Mesendoderm (in vitro differentiated cells): Measurements from ENCODE around the gene ADAM33.
A peak's percentile ranks its signal among the peaks of the same experiment; 100 is the strongest.

ENCODE experiments used
- DNase-seq: peaks from one replicate; pipeline ENCODE4 v3.0.0; 2013
- H2AK5ac ChIP-seq: 2 replicates; pipeline ENCODE4 v1.6.1; 2013; ENCODE audit warnings: low read length, inconsistent platforms
- H2BK120ac ChIP-seq: 2 replicates; pipeline ENCODE4 v1.6.1; 2013; ENCODE audit warnings: low read depth, mild to moderate bottlenecking, low read length, moderate library complexity, mixed read lengths
- H2BK15ac ChIP-seq: replicated peaks from 2 replicates; pipeline ENCODE4 v1.6.1; 2013; ENCODE audit warnings: low read depth, mild to moderate bottlenecking, moderate library complexity
- H2BK5ac ChIP-seq: 2 replicates; pipeline ENCODE4 v1.6.1; 2013; ENCODE audit warnings: low read length, inconsistent platforms
- H3K18ac ChIP-seq: 2 replicates; pipeline ENCODE4 v1.6.1; 2013; ENCODE audit warnings: mild to moderate bottlenecking, low read length, mixed read lengths
- H3K23ac ChIP-seq: one replicate; pipeline ENCODE4 v1.6.1; 2013; ENCODE audit warnings: low read length
- H3K27ac ChIP-seq: 2 replicates; pipeline ENCODE4 v1.5.1; 2013; ENCODE audit warnings: low read depth, mild to moderate bottlenecking, inconsistent platforms, low read length, moderate library complexity
- H3K27me3 ChIP-seq: 2 replicates; pipeline ENCODE4 v1.6.1; 2013; ENCODE audit warnings: low read length, control low read depth, mild to moderate bottlenecking, inconsistent platforms; ENCODE audit not compliant: insufficient read depth, poor library complexity
- H3K36me3 ChIP-seq: 2 replicates; pipeline ENCODE4 v1.6.1; 2013; ENCODE audit warnings: low read length, inconsistent platforms; ENCODE audit not compliant: control insufficient read depth, insufficient read depth
- H3K4ac ChIP-seq: one replicate; pipeline ENCODE4 v1.6.1; 2013; ENCODE audit warnings: low read depth, mild to moderate bottlenecking, low read length, moderate library complexity
- H3K4me1 ChIP-seq: 2 replicates; pipeline ENCODE4 v1.6.1; 2013; ENCODE audit warnings: low read depth, low read length, inconsistent platforms; ENCODE audit not compliant: control insufficient read depth
- H3K4me2 ChIP-seq: 2 replicates; pipeline ENCODE4 v1.6.1; 2013; ENCODE audit warnings: low read length
- H3K4me3 ChIP-seq: 2 replicates; pipeline ENCODE4 v1.5.1; 2013; ENCODE audit warnings: mild to moderate bottlenecking, low read length
- H3K56ac ChIP-seq: one replicate; pipeline ENCODE4 v1.6.1; 2013; ENCODE audit warnings: low read length
- H3K79me1 ChIP-seq: 2 replicates; pipeline ENCODE4 v1.6.1; 2013; ENCODE audit warnings: low read length, inconsistent platforms
- H3K79me2 ChIP-seq: 2 replicates; pipeline ENCODE4 v1.6.1; 2013; ENCODE audit warnings: mild to moderate bottlenecking, low read length; ENCODE audit not compliant: control insufficient read depth, insufficient read depth
- H3K9ac ChIP-seq: 2 replicates; pipeline ENCODE4 v1.6.1; 2013; ENCODE audit warnings: low read length, inconsistent platforms
- H4K5ac ChIP-seq: one replicate; pipeline ENCODE4 v1.6.1; 2013; ENCODE audit warnings: low read length
- H4K8ac ChIP-seq: one replicate; pipeline ENCODE4 v1.6.1; 2013; ENCODE audit warnings: low read depth, mild to moderate bottlenecking, control low read depth, low read length, moderate library complexity
- WGBS: extraction: QIAGEN DNeasy Blood & Tissue Kit; methylation state at CpG from one replicate; pipeline ENCODE4 v1.1.7; 2013; ENCODE audit warnings: low lambda C conversion rate, missing lambda C conversion rate; ENCODE audit not compliant: insufficient coverage; ENCODE audit errors: extremely low coverage; 5-methylcytosine and 5-hydroxymethylcytosine counted together

The ADAM33 gene

DNA sequence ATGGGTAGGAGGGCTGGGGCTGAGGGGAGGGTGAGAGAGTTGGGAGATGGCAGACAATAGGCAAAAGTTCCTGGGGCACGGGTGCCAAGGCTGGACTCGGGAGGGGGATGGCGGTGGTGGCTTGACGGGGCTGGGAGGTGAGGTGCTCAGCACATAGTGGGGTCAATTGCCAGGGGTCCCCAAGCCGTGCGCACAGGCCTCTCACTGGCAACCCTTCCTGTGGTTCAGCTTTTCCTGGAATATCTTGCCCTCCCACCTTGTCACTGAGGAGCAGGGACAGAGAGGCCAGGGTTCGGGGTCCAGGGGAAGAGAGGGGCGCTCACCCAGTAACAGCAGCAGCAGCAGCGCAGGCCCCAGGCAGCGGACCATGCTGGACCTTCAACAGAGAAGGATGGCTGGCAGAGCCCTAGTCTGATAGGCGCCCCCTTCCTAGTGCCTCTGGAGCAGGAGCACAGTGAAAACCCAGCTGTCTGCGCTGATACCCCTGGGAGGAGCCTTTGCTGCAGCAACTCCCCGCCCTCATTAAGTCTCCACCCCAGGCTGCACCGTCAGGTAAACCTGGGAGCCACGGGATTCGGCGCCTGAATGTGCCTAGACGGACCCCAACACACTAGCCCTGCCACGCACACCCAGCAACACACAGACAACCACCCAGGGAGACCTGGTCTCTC, 18.6 kb downstream of the ADAM33 start, which contains the start of gene GFRA4:
TSS of gene GFRA4 (minus strand) at position 369 of the 671 bp plus-strand sequence. CDS start at position 369, 0 bp downstream.
- no peak within 1 kb of the TSS for H2AK5ac ChIP-seq
- no peak within 1 kb of the TSS for H4K5ac ChIP-seq
- H2BK5ac ChIP-seq: no peak within 1 kb of the TSS
- no peak within 1 kb of the TSS for H3K9ac ChIP-seq
- H3K79me1 ChIP-seq: no peaks in the 10 kb centered on the region
- H3K27me3 ChIP-seq: no peaks in the 10 kb centered on the region
- no peak within 1 kb of the TSS for H3K4me3 ChIP-seq
- H3K79me2 ChIP-seq: no peaks in the 10 kb centered on the region
- no peaks in the 10 kb centered on the region for H3K4me1 ChIP-seq
- H3K36me3 ChIP-seq: no peaks in the 10 kb centered on the region
- H3K23ac ChIP-seq: peak within 1 kb of the TSS; percentile 45
- H3K56ac ChIP-seq: no peak within 1 kb of the TSS
- H4K8ac ChIP-seq: no peak within 1 kb of the TSS
- DNase-seq: peak; percentile 28
- no CpG with 5 or more reads among the region's 19 CpGs for WGBS
- no peak within 1 kb of the TSS for H3K18ac ChIP-seq
- no peak within 1 kb of the TSS for H2BK120ac ChIP-seq
- H3K4me2 ChIP-seq: no peak within 1 kb of the TSS
- no peak within 1 kb of the TSS for H2BK15ac ChIP-seq
- H3K4ac ChIP-seq: no peak within 1 kb of the TSS
- no peak within 1 kb of the TSS for H3K27ac ChIP-seq

DNA sequence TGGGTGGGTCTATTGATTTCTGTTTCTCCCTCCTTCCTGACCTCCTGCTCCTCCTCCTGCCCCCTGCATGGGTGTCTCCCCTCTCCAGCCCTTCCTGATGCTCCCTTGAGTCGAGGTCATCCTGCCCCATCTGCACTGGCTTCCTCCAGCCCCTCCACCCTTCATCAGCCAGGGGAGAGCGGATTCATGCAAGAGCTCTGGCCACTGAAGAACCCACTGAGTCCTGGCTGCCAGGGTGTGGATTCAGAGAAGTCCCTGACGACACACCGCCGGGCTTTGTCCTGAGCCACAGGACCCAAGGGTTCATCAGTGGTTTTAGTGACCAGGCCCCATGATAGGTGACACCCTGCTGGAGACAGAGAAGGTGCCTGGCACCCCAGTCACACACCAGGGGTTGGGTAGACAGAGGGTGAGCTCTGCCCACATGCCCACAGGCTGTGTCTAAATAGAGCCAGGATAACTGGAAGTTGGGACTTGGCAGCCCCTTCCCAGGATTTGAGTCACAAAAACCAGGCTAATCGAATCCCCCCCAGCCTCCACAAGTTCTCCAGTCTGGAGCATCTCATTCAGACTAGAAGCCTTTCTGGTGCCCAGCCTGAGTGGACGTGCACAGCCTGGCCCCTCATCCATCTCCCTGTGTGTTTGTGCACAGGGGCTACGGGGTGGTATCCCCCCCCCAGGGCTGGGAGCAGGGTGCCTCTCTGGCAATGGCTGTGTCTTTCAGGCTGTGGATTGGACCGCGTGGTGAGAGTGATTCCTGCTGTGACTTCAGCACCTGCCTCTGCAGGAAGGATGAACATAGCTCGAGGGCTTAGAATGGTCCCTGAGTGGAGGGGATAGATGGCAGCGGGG, 19.8 kb downstream of the ADAM33 start:
- Histone ChIP-seq H4K5ac (no peak overlapping the region), H3K79me1 (no peaks in the 10 kb centered on the region), H3K27ac (no peak overlapping the region), H3K79me2 (no peaks in the 10 kb centered on the region), H3K23ac (no peak overlapping the region), H3K4me2 (no peak overlapping the region), H3K18ac (no peak overlapping the region), H3K4me3 (no peak overlapping the region), H3K36me3 (no peaks in the 10 kb centered on the region), H2BK5ac (no peak overlapping the region), H3K27me3 (no peaks in the 10 kb centered on the region), H3K4me1 (no peaks in the 10 kb centered on the region), H3K4ac (no peak overlapping the region), H2BK15ac (no peak overlapping the region), H3K9ac (no peak overlapping the region), H2AK5ac (no peak overlapping the region), H2BK120ac (no peak overlapping the region), H4K8ac (no peak overlapping the region), H3K56ac (no peak overlapping the region)
- no peak for DNase-seq
- WGBS: no CpG with 5 or more reads among the region's 12 CpGs

DNA sequence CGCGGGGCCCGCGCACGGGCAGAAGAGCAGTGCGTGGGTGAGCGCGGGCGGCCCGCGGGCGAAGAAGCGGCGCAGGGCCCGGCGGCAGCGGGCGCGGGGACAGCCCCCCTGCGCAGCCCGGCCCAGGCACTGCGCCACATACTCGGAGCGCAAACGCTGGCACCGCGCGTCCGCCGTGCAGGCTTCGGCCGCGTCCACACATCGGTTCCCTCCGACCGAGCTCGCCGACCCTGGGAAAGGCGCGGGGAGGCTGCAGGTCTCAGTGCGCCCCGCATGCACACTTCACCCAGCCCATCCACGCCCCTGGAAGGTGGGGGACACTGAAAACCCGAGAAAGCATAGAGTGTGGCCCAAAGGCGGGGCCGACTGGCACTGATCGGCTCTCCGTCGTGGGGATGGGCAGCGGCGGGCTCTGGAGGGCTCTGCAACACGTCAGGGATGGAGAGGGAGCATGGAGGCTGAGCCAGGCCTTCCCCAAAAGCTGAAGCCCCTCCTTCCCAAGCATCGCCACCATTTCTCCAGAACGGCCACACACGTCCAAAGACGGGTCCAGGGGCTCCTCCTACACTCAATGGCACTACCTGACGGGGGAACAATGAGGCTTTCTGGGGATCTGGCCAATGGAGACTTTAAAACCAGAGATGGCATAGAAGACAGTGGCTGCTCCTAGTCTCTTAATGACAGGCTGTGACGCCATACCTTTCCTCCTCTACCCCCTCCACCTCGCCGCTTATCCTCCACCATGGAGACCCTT, 20.6 kb downstream of the ADAM33 start:
- H3K9ac ChIP-seq: no peak overlapping the region
- H2AK5ac ChIP-seq: no peak overlapping the region
- no peak overlapping the region for H3K4me3 ChIP-seq
- no peaks in the 10 kb centered on the region for H3K79me1 ChIP-seq
- no peak overlapping the region for H3K56ac ChIP-seq
- H3K79me2 ChIP-seq: no peaks in the 10 kb centered on the region
- no peak overlapping the region for H4K8ac ChIP-seq
- no peak overlapping the region for H3K4me2 ChIP-seq
- no peaks in the 10 kb centered on the region for H3K27me3 ChIP-seq
- H3K4ac ChIP-seq: no peak overlapping the region
- no peak overlapping the region for H3K23ac ChIP-seq
- no peaks in the 10 kb centered on the region for H3K4me1 ChIP-seq
- no peaks in the 10 kb centered on the region for H3K36me3 ChIP-seq
- no CpG with 5 or more reads among the region's 60 CpGs for WGBS
- no peak overlapping the region for H3K18ac ChIP-seq
- H2BK120ac ChIP-seq: no peak overlapping the region
- DNase-seq: no peak
- no peak overlapping the region for H3K27ac ChIP-seq
- no peak overlapping the region for H2BK5ac ChIP-seq
- no peak overlapping the region for H2BK15ac ChIP-seq
- no peak overlapping the region for H4K5ac ChIP-seq

DNA sequence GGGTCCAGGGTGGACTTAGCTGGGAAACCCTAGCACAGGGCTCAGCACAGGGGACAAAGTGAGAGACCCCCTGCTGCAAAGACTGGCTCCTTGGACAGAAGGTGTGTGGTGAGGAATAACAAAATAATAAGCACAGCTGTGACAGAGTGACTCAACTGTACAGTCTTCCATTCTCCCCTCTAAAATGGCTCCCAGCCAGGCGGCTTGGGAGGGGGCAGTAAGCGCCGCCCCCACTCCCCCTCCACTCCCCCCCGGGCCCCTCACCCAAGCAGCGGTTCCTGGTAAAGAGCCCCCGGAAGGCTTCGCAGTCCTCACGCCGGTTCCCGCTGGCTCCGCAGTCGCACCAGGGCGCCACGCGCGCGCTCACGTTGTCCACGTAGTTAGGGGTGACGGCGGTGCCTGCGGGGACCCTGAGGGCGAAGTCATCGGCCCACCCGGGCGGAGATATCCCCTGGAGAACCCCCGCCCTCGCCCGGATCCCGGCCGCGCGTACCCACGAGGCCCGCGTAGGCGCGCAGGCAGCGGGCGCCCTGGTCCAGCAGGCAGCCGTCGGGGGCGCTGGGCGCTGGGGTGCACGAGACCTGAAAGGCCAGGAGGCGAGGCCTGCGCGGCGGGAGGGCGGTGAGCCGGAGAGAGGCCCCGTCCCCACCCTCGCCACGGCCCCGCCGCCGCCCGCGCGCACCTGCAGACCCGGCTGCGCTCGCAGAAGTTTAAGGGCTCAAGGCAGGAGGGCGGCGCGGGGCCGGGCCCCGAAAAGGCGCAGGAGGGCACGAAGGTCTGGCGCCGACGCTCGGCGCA, 21.3 kb downstream of the ADAM33 start:
- H4K8ac ChIP-seq: no peak overlapping the region
- H3K9ac ChIP-seq: no peak overlapping the region
- H2BK15ac ChIP-seq: no peak overlapping the region
- no peak overlapping the region for H3K27ac ChIP-seq
- no peak for DNase-seq
- H3K4ac ChIP-seq: no peak overlapping the region
- no peak overlapping the region for H3K4me3 ChIP-seq
- H3K36me3 ChIP-seq: no peaks in the 10 kb centered on the region
- no peak overlapping the region for H2AK5ac ChIP-seq
- no peak overlapping the region for H3K56ac ChIP-seq
- no peak overlapping the region for H3K4me2 ChIP-seq
- no peaks in the 10 kb centered on the region for H3K27me3 ChIP-seq
- no CpG with 5 or more reads among the region's 75 CpGs for WGBS
- no peaks in the 10 kb centered on the region for H3K79me2 ChIP-seq
- no peak overlapping the region for H3K23ac ChIP-seq
- H3K18ac ChIP-seq: no peak overlapping the region
- no peaks in the 10 kb centered on the region for H3K4me1 ChIP-seq
- no peaks in the 10 kb centered on the region for H3K79me1 ChIP-seq
- H4K5ac ChIP-seq: no peak overlapping the region
- no peak overlapping the region for H2BK120ac ChIP-seq
- no peak overlapping the region for H2BK5ac ChIP-seq

DNA sequence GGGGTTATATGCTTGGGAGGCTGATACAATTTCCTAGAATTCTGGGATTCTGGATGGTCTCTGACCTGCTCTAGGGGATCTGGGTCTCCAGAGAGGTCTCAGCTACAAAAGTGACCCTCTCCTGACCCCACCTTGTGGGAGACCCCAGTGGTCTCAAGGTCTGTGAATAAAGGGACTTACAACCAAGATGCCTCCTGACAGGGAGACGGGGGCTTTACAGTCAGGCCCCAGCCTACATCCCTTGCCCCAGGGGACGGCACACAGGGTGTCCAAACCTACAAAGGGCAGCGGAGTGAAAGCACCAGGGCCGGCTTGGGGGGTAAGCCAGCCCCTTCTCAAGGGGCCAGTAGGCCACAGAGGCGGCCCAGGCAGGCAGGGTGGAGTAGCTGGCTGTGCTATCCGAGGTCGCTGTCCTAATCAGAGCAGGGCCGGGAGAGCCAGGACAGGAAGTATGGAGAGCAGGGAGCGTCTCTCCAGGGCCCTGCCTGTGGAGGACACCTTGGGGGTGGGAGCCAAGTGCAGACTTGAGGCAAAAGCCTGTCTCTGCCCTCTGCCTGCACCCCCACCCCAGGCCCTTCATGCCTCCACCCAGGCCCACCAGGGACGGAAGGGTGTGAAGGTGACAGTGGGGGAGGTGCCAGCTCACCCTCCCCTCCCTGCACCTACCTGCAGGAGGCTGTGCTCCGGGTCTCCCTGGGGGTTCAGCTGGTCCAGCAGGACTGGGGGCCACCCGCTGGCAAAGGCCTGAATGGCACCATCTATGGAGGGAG, 22.1 kb downstream of the ADAM33 start:
- Histone ChIP-seq H2BK15ac (no peak overlapping the region), H2AK5ac (no peak overlapping the region), H3K4me3 (no peak overlapping the region), H3K27me3 (no peaks in the 10 kb centered on the region), H2BK120ac (no peak overlapping the region), H3K4ac (no peak overlapping the region), H3K79me2 (no peaks in the 10 kb centered on the region), H3K9ac (no peak overlapping the region), H3K23ac (no peak overlapping the region), H3K79me1 (no peaks in the 10 kb centered on the region), H4K8ac (no peak overlapping the region), H3K4me2 (no peak overlapping the region), H2BK5ac (no peak overlapping the region), H4K5ac (no peak overlapping the region), H3K18ac (no peak overlapping the region), H3K56ac (no peak overlapping the region), H3K36me3 (no peaks in the 10 kb centered on the region), H3K27ac (no peak overlapping the region), H3K4me1 (no peaks in the 10 kb centered on the region)
- no CpG with 5 or more reads among the region's 12 CpGs for WGBS
- no peak for DNase-seq
